HL-60 (cell line): Measurements from ENCODE around the gene ST6GALNAC3.

ENCODE experiments used
- CTCF ChIP-seq: IDR thresholded peaks from one replicate; pipeline ENCODE4 v1.5.1; 2011; ENCODE audit warnings: low read length, control low read depth, inconsistent platforms; ENCODE audit not compliant: insufficient read depth
- GABPA ChIP-seq: IDR thresholded peaks from 2 replicates; pipeline ENCODE4 v1.6.1; 2012; ENCODE audit warnings: low read depth

- TF ChIP-seq CTCF, result no peak
- no peak for TF ChIP-seq GABPA
Measured at GRCh38 chr1:76554283-76554682, 479.7 kb downstream of the ST6GALNAC3 start.
